ENCODE measurements around the gene MLPH. TPM values are rescaled to one million over a fixed set of nuclear protein-coding genes. Genes with fewer than 3 reads are reported as not detected.

MLPH gene
- polyA plus RNA-seq, 3 donors, result not detected

GRCh38 chr2:237570776-237571335 lies 83.8 kb downstream of the MLPH start:
- no peaks in the 10 kb centered on the region for H3K36me3 ChIP-seq (replicated peaks in 1 of 2; ENCODE audit: control insufficient read depth in 1 of 2, insufficient read depth in 2 of 2, low read length in 2 of 2)
- no peak overlapping the region for H3K9ac ChIP-seq (ENCODE audit: insufficient read depth, low read length, poor library complexity, severe bottlenecking)
- H3K4me1 Mint-ChIP-seq, result peaks cover 6% of the 10 kb centered on the region
- H2AFZ ChIP-seq (ENCODE audit: insufficient read depth, low read depth, low read length, poor library complexity, severe bottlenecking), result no peak overlapping the region
- no peak overlapping the region for H3K27ac Mint-ChIP-seq
- H3K4me3 Mint-ChIP-seq, result no peak overlapping the region
- no peaks in the 10 kb centered on the region for H3K36me3 Mint-ChIP-seq
- H3K9me3 ChIP-seq (replicated peaks in 1 of 2; ENCODE audit: control insufficient read depth in 1 of 2, insufficient read depth in 1 of 2, low read length in 2 of 2), result no peaks in the 10 kb centered on the region
- H3K9me3 Mint-ChIP-seq, result peaks cover 0 to 4% (median 0%) of the 10 kb centered on the region in 7 donors
- no peak overlapping the region for H3K27ac ChIP-seq (ENCODE audit: low read depth in 1 of 2, low read length in 2 of 2)
- H4K20me1 ChIP-seq (ENCODE audit: insufficient read depth, low read length), result no peaks in the 10 kb centered on the region
- WGBS (ENCODE audit: insufficient coverage), result 81% methylated on average over 8 of the region's 9 CpGs
- peaks cover 0 to 9% (median 1%) of the 10 kb centered on the region in 3 donors for H3K27me3 Mint-ChIP-seq (ENCODE audit: low read depth in 3 of 3)
- TF ChIP-seq, protein P1, sequence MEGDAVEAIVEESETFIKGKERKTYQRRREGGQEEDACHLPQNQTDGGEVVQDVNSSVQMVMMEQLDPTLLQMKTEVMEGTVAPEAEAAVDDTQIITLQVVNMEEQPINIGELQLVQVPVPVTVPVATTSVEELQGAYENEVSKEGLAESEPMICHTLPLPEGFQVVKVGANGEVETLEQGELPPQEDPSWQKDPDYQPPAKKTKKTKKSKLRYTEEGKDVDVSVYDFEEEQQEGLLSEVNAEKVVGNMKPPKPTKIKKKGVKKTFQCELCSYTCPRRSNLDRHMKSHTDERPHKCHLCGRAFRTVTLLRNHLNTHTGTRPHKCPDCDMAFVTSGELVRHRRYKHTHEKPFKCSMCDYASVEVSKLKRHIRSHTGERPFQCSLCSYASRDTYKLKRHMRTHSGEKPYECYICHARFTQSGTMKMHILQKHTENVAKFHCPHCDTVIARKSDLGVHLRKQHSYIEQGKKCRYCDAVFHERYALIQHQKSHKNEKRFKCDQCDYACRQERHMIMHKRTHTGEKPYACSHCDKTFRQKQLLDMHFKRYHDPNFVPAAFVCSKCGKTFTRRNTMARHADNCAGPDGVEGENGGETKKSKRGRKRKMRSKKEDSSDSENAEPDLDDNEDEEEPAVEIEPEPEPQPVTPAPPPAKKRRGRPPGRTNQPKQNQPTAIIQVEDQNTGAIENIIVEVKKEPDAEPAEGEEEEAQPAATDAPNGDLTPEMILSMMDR (IDR thresholded peaks at IDR 0.05), result no peak
- H3K79me2 ChIP-seq (ENCODE audit: insufficient read depth, low read length), result no peaks in the 10 kb centered on the region
- H3K4me3 ChIP-seq (replicated peaks in 1 of 3; ENCODE audit: low read depth in 2 of 3, low read length in 3 of 3), result no peak overlapping the region
- no peak overlapping the region for H3K4me2 ChIP-seq (replicated peaks; ENCODE audit: extremely low read depth, low read length, poor library complexity, severe bottlenecking)
- no peak for DNase-seq
- intact Hi-C loops (cut with micrococcal nuclease), result loop anchor here in 1 of 2 donors (5.0 kb wide), 1 partner anchor 149 kb away; no protein-coding TSS in a partner anchor
- H3K4me1 ChIP-seq (ENCODE audit: control insufficient read depth in 1 of 2, insufficient read depth in 2 of 2, low read length in 2 of 2), result no peaks in the 10 kb centered on the region
- H3K27me3 ChIP-seq (ENCODE audit: control insufficient read depth in 2 of 2, insufficient read depth in 2 of 2, low read length in 2 of 2), result no peaks in the 10 kb centered on the region

GRCh38 chr2:237571551-237571950 lies 84.5 kb downstream of the MLPH start:
- H4K20me1 ChIP-seq (ENCODE audit: insufficient read depth, low read length), result no peaks in the 10 kb centered on the region
- Mint-ChIP-seq H3K9me3 (peaks cover 0 to 4% (median 0%) of the 10 kb centered on the region in 7 donors), H3K4me1 (peaks cover 6% of the 10 kb centered on the region), H3K4me3 (no peak overlapping the region), H3K27me3 (ENCODE audit: low read depth in 3 of 3) (peaks cover 0 to 9% (median 1%) of the 10 kb centered on the region in 3 donors), H3K36me3 (no peaks in the 10 kb centered on the region), H3K27ac (no peak overlapping the region)
- DNase-seq, result no peak
- TF ChIP-seq, protein P1 (IDR thresholded peaks at IDR 0.05), result no peak
- H3K79me2 ChIP-seq (ENCODE audit: insufficient read depth, low read length), result no peaks in the 10 kb centered on the region
- no peak overlapping the region for H2AFZ ChIP-seq (ENCODE audit: insufficient read depth, low read depth, low read length, poor library complexity, severe bottlenecking)
- no peaks in the 10 kb centered on the region for H3K36me3 ChIP-seq (replicated peaks in 1 of 2; ENCODE audit: control insufficient read depth in 1 of 2, insufficient read depth in 2 of 2, low read length in 2 of 2)
- no peak overlapping the region for H3K27ac ChIP-seq (ENCODE audit: low read depth in 1 of 2, low read length in 2 of 2)
- H3K9ac ChIP-seq (ENCODE audit: insufficient read depth, low read length, poor library complexity, severe bottlenecking), result no peak overlapping the region
- no peaks in the 10 kb centered on the region for H3K4me1 ChIP-seq (ENCODE audit: control insufficient read depth in 1 of 2, insufficient read depth in 2 of 2, low read length in 2 of 2)
- WGBS (ENCODE audit: insufficient coverage), result 96% methylated on average over 7 of the region's 7 CpGs
- H3K27me3 ChIP-seq (ENCODE audit: control insufficient read depth in 2 of 2, insufficient read depth in 2 of 2, low read length in 2 of 2), result no peaks in the 10 kb centered on the region
- no peaks in the 10 kb centered on the region for H3K9me3 ChIP-seq (replicated peaks in 1 of 2; ENCODE audit: control insufficient read depth in 1 of 2, insufficient read depth in 1 of 2, low read length in 2 of 2)
- H3K4me3 ChIP-seq (replicated peaks in 1 of 3; ENCODE audit: low read depth in 2 of 3, low read length in 3 of 3), result no peak overlapping the region
- no peak overlapping the region for H3K4me2 ChIP-seq (replicated peaks; ENCODE audit: extremely low read depth, low read length, poor library complexity, severe bottlenecking)
- intact Hi-C loops (cut with micrococcal nuclease), result loop anchor here in 1 of 2 donors (5.0 kb wide), 1 partner anchor 149 kb away; no protein-coding TSS in a partner anchor

Data from CD14-positive monocyte (primary cell).